Measurements from ENCODE around the gene HLA-DQA1. TPM values are rescaled to one million over a fixed set of nuclear protein-coding genes. Genes with fewer than 3 reads are reported as not detected.

HLA-DQA1 gene
- total RNA-seq: not detected in 2 replicates

DNA sequence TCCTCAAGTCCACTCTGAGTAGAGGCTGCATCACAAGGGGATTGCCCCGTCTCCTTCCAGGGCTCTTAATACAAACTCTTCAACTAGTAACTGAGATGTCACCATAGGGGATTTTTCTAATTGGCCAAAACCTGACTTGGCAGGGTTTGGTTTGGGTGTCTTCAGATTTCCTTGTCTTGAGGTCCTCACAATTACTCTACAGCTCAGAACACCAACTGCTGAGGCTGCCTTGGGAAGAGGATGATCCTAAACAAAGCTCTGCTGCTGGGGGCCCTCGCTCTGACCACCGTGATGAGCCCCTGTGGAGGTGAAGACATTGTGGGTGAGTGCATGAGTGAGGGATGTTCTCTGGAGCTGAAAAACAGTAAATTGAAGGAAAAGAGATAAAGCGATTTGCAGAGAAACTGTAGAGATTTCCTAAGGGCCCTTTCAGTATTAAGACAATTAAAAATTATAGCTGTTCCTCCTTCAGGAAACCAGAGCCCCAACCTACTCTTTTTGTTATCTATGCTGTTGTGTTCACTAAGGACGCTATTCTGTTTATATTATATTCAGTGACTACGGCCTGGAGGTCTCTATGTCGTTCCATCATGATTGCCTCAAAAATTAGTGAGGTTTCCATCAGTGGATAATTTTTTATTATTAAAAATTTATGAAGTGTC is at the start of gene HLA-DQA1:
Gene HLA-DQA1 (plus strand): TSS at position 188 of the 662 bp plus-strand sequence. CDS start 53 bp downstream, at position 241.

DNA sequence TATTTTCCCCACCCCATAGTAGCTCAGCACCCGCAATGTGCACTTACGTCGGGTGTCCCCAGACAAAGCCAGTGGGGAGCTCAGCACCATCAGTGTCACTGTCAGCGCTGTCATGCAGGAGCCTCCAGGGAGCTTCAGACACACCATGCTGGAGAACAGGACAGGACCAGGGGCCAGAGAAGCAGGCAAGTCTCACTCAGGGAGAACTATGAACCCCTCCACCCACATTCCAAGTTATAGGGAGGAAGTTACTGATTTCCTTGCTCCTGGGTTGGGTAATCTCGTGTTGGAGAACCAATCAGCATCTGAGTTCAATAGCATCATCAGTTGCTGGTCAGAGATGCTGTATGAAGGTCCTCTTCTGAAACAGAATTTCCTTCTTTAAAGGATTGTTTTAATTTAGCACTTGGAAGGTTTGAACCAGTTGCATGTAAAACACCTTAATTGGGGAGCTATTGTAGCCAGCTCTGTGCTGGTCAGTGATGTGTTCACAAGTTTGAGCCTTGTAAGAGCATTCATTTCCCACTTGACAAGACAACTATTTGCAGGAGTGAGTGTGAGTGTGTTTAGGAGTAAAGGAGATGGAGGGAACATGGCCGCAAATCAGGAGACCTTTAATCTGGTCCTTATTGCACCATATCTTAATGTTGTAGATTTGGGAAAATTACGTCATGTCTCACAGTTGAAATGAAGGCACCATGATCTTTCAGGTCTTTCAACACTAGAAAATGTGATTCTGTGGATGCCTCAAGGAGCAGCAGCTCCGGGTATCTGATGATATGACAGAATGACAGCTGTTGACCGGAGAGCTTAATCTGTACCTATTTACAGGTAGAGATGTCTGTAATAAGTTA is 47.4 kb upstream of the HLA-DQA1 start, which contains the start of gene HLA-DRB1:
Gene HLA-DRB1 (minus strand): TSS at position 253 of the 854 bp plus-strand sequence. CDS start 106 bp downstream, at position 147.

DNA sequence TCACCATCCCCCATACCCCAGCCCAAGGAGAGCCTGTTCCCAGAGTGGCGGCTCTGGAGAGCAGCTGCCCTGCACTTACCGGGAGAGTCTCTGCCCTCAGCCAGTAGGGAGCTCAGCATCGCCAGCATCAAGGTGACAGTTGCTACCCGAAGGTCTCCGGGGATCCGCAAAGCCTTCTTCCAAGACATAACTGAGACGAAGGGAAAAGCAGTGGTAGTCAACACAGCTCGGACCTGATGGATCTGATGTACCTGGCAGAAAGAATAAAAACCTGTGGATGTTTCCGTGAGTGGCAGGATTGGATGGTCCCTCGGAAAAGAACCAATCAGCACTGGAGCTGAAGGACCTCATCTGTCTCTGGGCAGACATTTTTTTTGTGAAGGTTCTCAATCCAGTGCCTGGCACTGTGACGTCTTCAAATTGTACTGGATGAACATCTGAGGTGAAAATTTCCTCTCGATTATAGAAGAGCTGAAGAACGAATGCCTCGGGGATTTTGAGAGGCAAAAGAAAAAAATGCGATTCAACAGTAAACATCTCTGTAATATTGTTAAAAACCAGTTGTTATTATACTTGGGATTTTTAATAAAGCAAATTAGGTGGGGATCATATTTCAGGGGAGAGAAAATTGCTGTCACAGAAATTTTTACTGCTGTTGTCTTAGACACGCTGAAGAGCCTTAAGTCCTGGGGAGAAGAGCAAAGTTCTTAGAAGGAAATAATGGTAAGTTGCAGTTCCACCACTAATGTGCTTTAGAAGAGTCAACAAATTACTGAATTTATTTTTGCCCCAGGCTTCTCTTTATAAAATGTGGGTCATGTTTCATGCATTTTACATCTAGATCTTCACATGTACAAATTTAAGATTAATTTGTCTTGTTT is 29.5 kb downstream of the HLA-DQA1 start, which contains the start of gene HLA-DQB1:
Gene HLA-DQB1 (minus strand): TSS at position 238 of the 881 bp plus-strand sequence. CDS start 50 bp downstream, at position 188.

Other genes with a start within 250 kb of the HLA-DQA1 start
- not detected in 2 replicates for gene BTNL2, start 230.2 kb upstream of the HLA-DQA1 start, total RNA-seq
- gene HLA-DRA, start 197.5 kb upstream of the HLA-DQA1 start, total RNA-seq: not detected in 2 replicates
- not detected in 2 replicates for gene HLA-DRB5, start 107.1 kb upstream of the HLA-DQA1 start, total RNA-seq
- gene HLA-DRB1, start 47.6 kb upstream of the HLA-DQA1 start, total RNA-seq: 0.16 and 0.38 TPM in 2 replicates
- gene HLA-DQB1, start 29.3 kb downstream of the HLA-DQA1 start, total RNA-seq: 1.0 TPM in 1 of 2 replicates, not detected in the other
- not detected in 2 replicates for gene HLA-DQA2, start 104.0 kb downstream of the HLA-DQA1 start, total RNA-seq
- gene HLA-DQB2, start 126.1 kb downstream of the HLA-DQA1 start, total RNA-seq: 0.16 TPM in 1 of 2 replicates, not detected in the other
- 0.16 TPM in 1 of 2 replicates, not detected in the other for gene HLA-DOB, start 179.6 kb downstream of the HLA-DQA1 start, total RNA-seq
- gene TAP2, start 201.3 kb downstream of the HLA-DQA1 start, total RNA-seq: 11.3 and 38.3 TPM in 2 replicates
- 36.0 and 72.1 TPM in 2 replicates for gene PSMB8, start 206.6 kb downstream of the HLA-DQA1 start, total RNA-seq
- 32.8 and 46.4 TPM in 2 replicates for gene TAP1, start 216.3 kb downstream of the HLA-DQA1 start, total RNA-seq
- gene PSMB9, start 216.8 kb downstream of the HLA-DQA1 start, total RNA-seq: 7.0 and 16.7 TPM in 2 replicates

All from mesangial cell (primary cell).